MM.1S (cell line): Measurements from ENCODE around the gene NUP133.
"Not testable (repeated sequence)": the region's sequence is repeated elsewhere in the genome, so short reads cannot be mapped to it uniquely, and the experiment has no call there.

Source experiments
- CTCF ChIP-seq: fragments of 300-600 bp; sonication (generic); IDR thresholded peaks from 2 replicates; pipeline ENCODE4 v1.5.1; 2016; ENCODE audit warnings: antibody characterized with exemption, low read length, mixed read lengths
- EZH2phosphoT487 ChIP-seq: fragments of 300-600 bp; sonication (generic); IDR thresholded peaks from 2 replicates; pipeline ENCODE4 v1.6.1; 2018; ENCODE audit warnings: antibody characterized with exemption, low read length

- not testable (repeated sequence) for TF ChIP-seq CTCF, EZH2phosphoT487
Measured at GRCh38 chr1:229394517-229394916, 113.6 kb downstream of the NUP133 start.
